ENCODE data around the gene DENND5B.

DNA sequence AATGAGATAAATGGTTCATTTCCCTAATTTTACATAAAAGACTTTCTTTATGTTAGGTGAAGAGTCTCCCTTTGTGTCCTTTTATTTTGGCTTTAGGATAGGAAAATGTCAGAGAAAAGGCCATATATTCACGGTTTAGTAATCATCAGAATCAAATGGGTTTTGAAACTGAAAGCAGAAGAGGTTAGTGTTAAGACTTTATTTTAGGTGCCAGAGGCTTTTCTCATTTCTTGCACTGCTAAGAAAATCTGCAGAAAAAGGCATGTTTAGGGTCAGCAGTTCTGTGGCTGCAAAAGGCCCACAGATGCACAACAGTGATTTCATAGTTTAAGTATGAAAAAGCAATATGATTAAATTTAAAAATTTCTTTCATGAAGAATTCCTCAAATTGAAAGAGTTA, 184.6 kb downstream of the DENND5B start:
- no peak for TF ChIP-seq CTCF (IDR thresholded peaks at IDR 0.05; ENCODE audit: low read depth, low read length, missing input control)
- TF ChIP-seq GABPA (IDR thresholded peaks at IDR 0.05 in 1 of 2, conservative IDR thresholded peaks at IDR 0.05 in 1 of 2): no peak
- no peak for TF ChIP-seq MAX (IDR thresholded peaks at IDR 0.05)
- no peak for TF ChIP-seq RAD21 (IDR thresholded peaks at IDR 0.05)
- no peak for TF ChIP-seq ATF3 (IDR thresholded peaks at IDR 0.05)
- TF ChIP-seq TAF1 (conservative IDR thresholded peaks at IDR 0.05): no peak
- no peak for TF ChIP-seq NR2F2 (IDR thresholded peaks at IDR 0.05)

Data from liver (tissue), 3 donors.